GM12878 (cell line): ENCODE results near the gene SSNA1. TPM values are rescaled to one million over a fixed set of nuclear protein-coding genes. Genes with fewer than 3 reads are reported as not detected.
A peak's percentile ranks its signal among the peaks of the same experiment; 100 is the strongest.

Experiments
- ATAC-seq: fragments of 200-7000 bp; cut with Tn5 transposase; 3 replicates; pipeline ENCODE4 v1.9.1; 2020; ENCODE audit warnings: mild to moderate bottlenecking, moderate library complexity
- BruUV-seq: library from RNA; stranded (reverse); fragments of 400-500 nt; replicated peaks from 2 replicates; lab custom pipeline; 2021; lab: Mats Ljungman, UMichigan
- CTCF ChIA-PET: fragments of 300-600 bp; sonication (Branson Sonifier 250); formaldehyde crosslinking; extraction: SDS; loops from one replicate; lab custom pipeline; 2021; ENCODE audit warnings: inconsistent platforms; lab: Yijun Ruan, JAX
- POLR2A ChIA-PET: fragments of 350-600 bp; formaldehyde crosslinking; extraction: SDS; loops from one replicate; lab custom pipeline; 2021; ENCODE audit warnings: inconsistent platforms; lab: Charles Lee
- RAD21 ChIA-PET: fragments of 300-600 bp; sonication (Branson Sonifier 250); formaldehyde crosslinking; loops from one replicate; lab custom pipeline; 2023; ENCODE audit warnings: antibody characterized with exemption; ENCODE audit not compliant: unreplicated experiment; lab: Charles Lee
- SMC1A ChIA-PET: fragments of 300-600 bp; sonication (Branson Sonifier 250); formaldehyde crosslinking; loops from one replicate; lab custom pipeline; 2023; ENCODE audit not compliant: unreplicated experiment, uncharacterized antibody; lab: Charles Lee
- DNase-seq: peaks from one replicate; pipeline ENCODE4 v3.0.0-alpha.2; 2011; ENCODE audit warnings: low read depth, low spot score
- FAIRE-seq: peaks from 3 replicates; lab custom pipeline; 2011; peaks lifted over from hg19 to GRCh38; lab: Jason Lieb, UNC
- H2AFZ ChIP-seq: 2 replicates; pipeline ENCODE4 v1.6.0; 2011; ENCODE audit warnings: low read depth, low read length, control low read depth; ENCODE audit not compliant: control insufficient read depth
- H3K27ac ChIP-seq: 2 replicates; pipeline ENCODE4 v1.5.1; 2011; ENCODE audit warnings: control low read depth; ENCODE audit not compliant: control insufficient read depth, insufficient read depth
- H3K27me3 ChIP-seq, 2 experiments: replicated peaks in 1 of 2; 2 replicates each; pipeline versions ENCODE4 v1.6.0 to v1.6.1; 2011; ENCODE audit warnings: low read length in 1 of 2; ENCODE audit not compliant: control insufficient read depth in 2 of 2, insufficient read depth in 2 of 2
- H3K36me3 ChIP-seq, 2 experiments: 2 replicates each; pipeline ENCODE4 v1.5.1; 2011; ENCODE audit warnings: low read length in 1 of 2; ENCODE audit not compliant: control insufficient read depth in 2 of 2, insufficient read depth in 2 of 2
- H3K4me1 ChIP-seq: 2 replicates; pipeline ENCODE4 v1.6.1; 2011; ENCODE audit warnings: mild to moderate bottlenecking, low read length, moderate library complexity, mixed read lengths; ENCODE audit not compliant: control insufficient read depth, insufficient read depth
- H3K4me2 ChIP-seq: 2 replicates; pipeline ENCODE4 v1.6.0; 2011; ENCODE audit warnings: control low read depth; ENCODE audit not compliant: control insufficient read depth, insufficient read depth
- H3K4me3 ChIP-seq: fragments of 200-600 bp; sonication (generic); 2 replicates; pipeline ENCODE4 v1.5.1; 2016
- H3K79me2 ChIP-seq: 2 replicates; pipeline ENCODE4 v1.6.0; 2011; ENCODE audit warnings: low read length; ENCODE audit not compliant: control insufficient read depth, insufficient read depth
- H3K9ac ChIP-seq: 2 replicates; pipeline ENCODE4 v1.8.0; 2011; ENCODE audit warnings: low read length, control low read depth, mixed read lengths; ENCODE audit not compliant: control insufficient read depth, insufficient read depth
- H3K9me3 ChIP-seq: replicated peaks from 3 replicates; pipeline ENCODE4 v1.5.1; 2011; ENCODE audit warnings: mild to moderate bottlenecking, low read length; ENCODE audit not compliant: control insufficient read depth, insufficient read depth
- H4K20me1 ChIP-seq: 2 replicates; pipeline ENCODE4 v1.6.0; 2011; ENCODE audit not compliant: control insufficient read depth, insufficient read depth
- BHLHE40 ChIP-seq, 2 experiments: fragments of 450-650 bp in 1 of 2; IDR thresholded peaks; 2 replicates each; pipeline ENCODE4 v1.6.1; 2011 to 2017; ENCODE audit warnings: low read depth in 2 of 2, borderline replicate concordance in 1 of 2, improper control_type of control experiment in 1 of 2, low read length in 1 of 2, mild to moderate bottlenecking in 1 of 2
- CREM ChIP-seq: IDR thresholded peaks from 2 replicates; pipeline ENCODE4 v1.6.1; 2014; ENCODE audit warnings: antibody characterized with exemption, low read depth
- NFYA ChIP-seq: IDR thresholded peaks from 2 replicates; pipeline ENCODE4 v1.6.1; 2011; ENCODE audit warnings: low read depth, mild to moderate bottlenecking, low read length, improper control_type of control experiment, borderline replicate concordance
- RAD51 ChIP-seq: fragments of 450-650 bp; IDR thresholded peaks from 2 replicates; pipeline ENCODE4 v1.6.1; 2016; ENCODE audit warnings: moderate library complexity, mild to moderate bottlenecking, inconsistent platforms
- USF1 ChIP-seq: IDR thresholded peaks from 2 replicates; pipeline ENCODE4 v1.6.1; 2011; ENCODE audit warnings: borderline replicate concordance, low read depth, mild to moderate bottlenecking, moderate library complexity, mixed read lengths, low read length; ENCODE audit not compliant: insufficient read depth; ENCODE audit errors: extremely low read length
- WGBS: methylation state at CpG from one replicate; pipeline ENCODE4 v1.1.6; 2016; ENCODE audit warnings: low lambda C conversion rate; ENCODE audit not compliant: insufficient replicate concordance, insufficient coverage; ENCODE audit errors: missing lambda C conversion rate; 5-methylcytosine and 5-hydroxymethylcytosine counted together
- in situ Hi-C: fragments of 300-500 bp; cut with MboI; formaldehyde crosslinking; loops from 9 replicates; pipeline ENCODE4 v1.14.3; 2018; ENCODE audit warnings: mixed read lengths
- intact Hi-C: fragments of 100-400 bp; cut with micrococcal nuclease; formaldehyde crosslinking; loops from one replicate; pipeline ENCODE4 v1.14.2; 2022; ENCODE audit not compliant: unreplicated experiment
- polyA plus RNA-seq, 11 experiments: library from polyadenylated mRNA; depleted of rRNA in 4 of 11; unstranded in 6 of 11; stranded (reverse) in 5 of 11; fragments of >200 nt; fragmentation: Nextera tagmentation in 4 of 11; fragmentation: Illumina TruSeq in 1 of 11; extraction: Ambion mirVana in 4 of 11; extraction: Trizol in 1 of 11; gene quantifications; 1 replicate in 1 of 11; 2 replicates in 10 of 11; pipeline versions ENCODE4 v1.2.1 to v1.2.3, GENCODE V29; 2011 to 2016; ENCODE audit warnings: inconsistent platforms in 2 of 11, missing spikeins in 2 of 11, low read depth in 1 of 11
- total RNA-seq, 4 experiments: library from RNA; depleted of rRNA in 3 of 4; stranded (reverse); fragments of >200 nt in 3 of 4; fragmentation: Illumina TruSeq in 1 of 4; extraction: Trizol in 1 of 4; gene quantifications; 2 replicates each; pipeline versions ENCODE4 v1.2.1 to v1.2.3, GENCODE V29; 2013 to 2021

Gene SSNA1
- total and polyA plus RNA-seq, 10 of the 15 experiments (the other 5 are each of a cell fraction or from before 2014, with no cell fraction given), result 0.63 to 139 (median 78.0) TPM

GRCh38 chr9:137157618-137158415 is 30.7 kb upstream of the SSNA1 start:
- FAIRE-seq (no peak), ATAC-seq (no peak)

More at GRCh38 chr9:137157618-137158415, 30.7 kb upstream of the SSNA1 start:
- ChIA-PET RAD21 (interaction anchor here (0.5 to 1.6 kb wide), 6 partner anchors 9 to 79 kb away, joined by 3 to 6 read pairs (median 4); partner anchors contain the start of genes ANAPC2, SSNA1 and TPRN), SMC1A (interaction anchor here (0.9 to 1.6 kb wide), 4 partner anchors 10 to 33 kb away, joined by 3 to 5 read pairs (median 4); partner anchors contain the start of genes ANAPC2 and SSNA1), CTCF (interaction anchor here (1.3 kb wide), 1 partner anchor 71 kb away, joined by 4 read pairs; the partner anchor contains the start of gene MAN1B1), POLR2A (interaction anchor here (0.5 to 3.7 kb wide), 11 partner anchors 12 to 123 kb away, joined by 3 to 37 read pairs (median 8); partner anchors contain the start of genes ANAPC2, LRRC26, RNF208 and SSNA1)
- Histone ChIP-seq H3K27me3 (no peaks in the 10 kb centered on the region), H2AFZ (no peak overlapping the region), H3K79me2 (no peaks in the 10 kb centered on the region), H4K20me1 (no peaks in the 10 kb centered on the region), H3K9ac (no peak overlapping the region), H3K4me3 (no peak overlapping the region), H3K4me2 (no peak overlapping the region), H3K4me1 (peaks cover 28% of the 10 kb centered on the region), H3K27ac (no peak overlapping the region), H3K36me3 (no peaks in the 10 kb centered on the region), H3K9me3 (no peaks in the 10 kb centered on the region; the same call in 2 of the 3 replicates)
- in situ Hi-C loops (no loop called here), intact Hi-C loops (no loop called here)
- DNase-seq, result no peak
- peak; percentile 62 to 87; a peak in 3 of 4 replicates for TF ChIP-seq BHLHE40 (IDR thresholded peaks at IDR 0.05; ENCODE audit: borderline replicate concordance in 1 of 2, low read depth in 2 of 2, low read length in 1 of 2)
- TF ChIP-seq CREM, result no peak
- peak; percentile 74 for TF ChIP-seq RAD51
- peak; percentile 69 for TF ChIP-seq USF1
- TF ChIP-seq NFYA, result no peak
- 53% methylated on average over 19 of the region's 19 CpGs for WGBS
- no TSS peak for BruUV-seq
